Transverse colon (tissue), 4 donors: ENCODE measurements around the gene DOCK7.

ENCODE experiments used
- EP300 ChIP-seq: sonication (generic); formaldehyde crosslinking; IDR thresholded peaks from one replicate; pipeline ENCODE4 v1.6.1; 2017; ENCODE audit warnings: antibody characterized with exemption, low read depth
- POLR2AphosphoS5 ChIP-seq, 3 donors: sonication (generic); formaldehyde crosslinking; IDR thresholded peaks; one replicate each; pipeline ENCODE4 v1.6.1; 2016; ENCODE audit warnings: antibody characterized with exemption in 3 of 3
- TF ChIP-seq, protein P1 (sequence below), 5 experiments: fragments of 200-600 bp in 3 of 5; fragments of 450-650 bp in 2 of 5; sonication (generic) in 3 of 5; IDR thresholded peaks; 1 replicate in 2 of 5; 2 replicates in 3 of 5; pipeline ENCODE4 v1.5.1; 2016 to 2017; ENCODE audit warnings: antibody characterized with exemption in 5 of 5, inconsistent platforms in 3 of 5, mild to moderate bottlenecking in 2 of 5, moderate library complexity in 1 of 5

DNA sequence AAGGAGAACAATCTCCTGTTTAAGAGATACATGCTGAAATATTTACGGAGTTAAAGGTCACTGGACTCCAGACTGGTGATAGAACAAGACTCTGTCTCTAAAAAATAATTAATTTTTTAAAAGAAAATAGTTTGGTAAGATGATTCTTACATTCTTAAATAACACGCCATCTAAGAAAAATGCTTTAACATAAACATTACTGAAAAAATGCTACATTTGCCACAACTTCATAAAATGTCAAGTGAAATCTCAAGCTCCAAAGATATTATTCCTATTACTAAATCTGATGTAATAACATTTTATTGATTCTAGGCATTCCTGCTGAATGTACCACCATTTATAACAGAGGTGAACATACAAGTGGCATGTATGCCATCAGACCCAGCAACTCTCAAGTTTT lies 86.7 kb downstream of the DOCK7 start:
- TF ChIP-seq, protein P1, sequence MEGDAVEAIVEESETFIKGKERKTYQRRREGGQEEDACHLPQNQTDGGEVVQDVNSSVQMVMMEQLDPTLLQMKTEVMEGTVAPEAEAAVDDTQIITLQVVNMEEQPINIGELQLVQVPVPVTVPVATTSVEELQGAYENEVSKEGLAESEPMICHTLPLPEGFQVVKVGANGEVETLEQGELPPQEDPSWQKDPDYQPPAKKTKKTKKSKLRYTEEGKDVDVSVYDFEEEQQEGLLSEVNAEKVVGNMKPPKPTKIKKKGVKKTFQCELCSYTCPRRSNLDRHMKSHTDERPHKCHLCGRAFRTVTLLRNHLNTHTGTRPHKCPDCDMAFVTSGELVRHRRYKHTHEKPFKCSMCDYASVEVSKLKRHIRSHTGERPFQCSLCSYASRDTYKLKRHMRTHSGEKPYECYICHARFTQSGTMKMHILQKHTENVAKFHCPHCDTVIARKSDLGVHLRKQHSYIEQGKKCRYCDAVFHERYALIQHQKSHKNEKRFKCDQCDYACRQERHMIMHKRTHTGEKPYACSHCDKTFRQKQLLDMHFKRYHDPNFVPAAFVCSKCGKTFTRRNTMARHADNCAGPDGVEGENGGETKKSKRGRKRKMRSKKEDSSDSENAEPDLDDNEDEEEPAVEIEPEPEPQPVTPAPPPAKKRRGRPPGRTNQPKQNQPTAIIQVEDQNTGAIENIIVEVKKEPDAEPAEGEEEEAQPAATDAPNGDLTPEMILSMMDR (IDR thresholded peaks at IDR 0.05), result no peak
- no peak for TF ChIP-seq EP300
- no peak for TF ChIP-seq POLR2AphosphoS5 (IDR thresholded peaks at IDR 0.05)
